NCI-H748 treated with DMSO at 0.1 percent for 48 hours (cell line): Measurements from ENCODE around the gene EEIG1.

Experiments
- DNase-seq: peaks from one replicate; lab custom pipeline; 2025; lab: John Stamatoyannopoulos, UW

Gene EEIG1

DNA sequence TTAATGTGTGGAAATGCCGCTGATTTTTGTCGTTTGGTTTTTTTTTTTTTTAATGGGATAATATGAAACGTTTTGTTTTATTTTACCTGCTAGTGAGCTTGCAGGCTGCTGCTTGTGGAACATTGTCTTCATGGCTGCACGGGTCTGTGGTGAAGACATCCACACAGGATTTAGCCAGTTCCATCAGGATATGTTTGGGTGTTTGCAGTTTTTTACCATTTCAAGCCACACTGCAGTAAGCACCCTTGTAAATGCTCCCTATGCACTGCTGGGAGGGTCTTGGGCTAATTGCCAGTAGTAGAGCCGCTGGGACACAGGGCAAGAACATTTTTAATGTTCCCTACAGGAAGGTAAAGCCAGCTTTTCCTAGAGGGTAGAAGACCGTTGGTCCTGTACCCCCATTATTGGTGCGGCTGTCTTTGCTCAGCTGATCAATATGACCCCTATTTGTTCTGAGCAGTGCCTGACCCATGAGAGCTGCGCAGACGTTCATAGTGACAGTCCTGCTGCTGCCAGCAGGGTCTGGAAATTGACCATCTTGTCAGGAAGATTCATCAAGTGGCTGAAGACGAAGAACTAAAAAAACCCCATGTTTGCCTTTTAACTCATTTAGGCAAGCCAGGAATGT lies 20.5 kb upstream of the EEIG1 start:
- no peak for DNase-seq

DNA sequence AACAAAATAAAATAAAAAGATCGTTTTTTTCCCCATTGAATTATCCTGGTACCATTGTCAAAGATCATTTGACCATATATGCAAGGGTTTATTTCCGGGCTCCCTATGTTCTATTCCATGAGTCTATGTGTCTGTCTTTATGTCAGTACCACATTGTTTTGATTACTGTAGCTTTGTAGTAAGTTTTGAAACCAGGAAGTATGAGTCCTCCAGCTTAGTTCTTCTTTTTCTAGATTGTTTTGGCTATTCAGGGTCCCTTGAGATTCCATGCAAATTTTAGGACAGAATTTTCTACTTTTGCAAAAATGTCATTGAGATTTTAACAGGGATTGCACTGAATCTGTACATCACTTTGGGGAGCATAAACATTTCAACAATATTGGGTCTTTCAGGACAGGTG lies 18.7 kb upstream of the EEIG1 start:
- no peak for DNase-seq

DNA sequence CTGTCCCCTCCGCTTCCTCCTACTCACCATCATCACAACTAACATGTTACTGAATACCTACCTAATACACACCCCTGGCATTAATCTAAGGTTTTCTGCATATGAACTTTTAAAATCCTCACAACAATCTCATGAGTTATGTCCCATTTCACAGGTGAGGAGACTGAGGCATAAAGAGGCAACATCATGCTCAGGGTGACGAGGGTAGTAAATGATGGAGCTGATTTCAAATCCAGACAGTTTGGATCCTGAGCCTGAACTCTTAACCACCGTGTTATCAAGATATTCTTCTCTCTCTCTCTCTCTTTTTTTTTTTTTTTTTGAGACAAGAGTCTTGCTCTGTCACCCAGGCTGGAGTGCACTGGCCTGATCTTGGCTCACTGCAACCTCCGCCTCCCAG lies 12.9 kb upstream of the EEIG1 start:
- no peak for DNase-seq

DNA sequence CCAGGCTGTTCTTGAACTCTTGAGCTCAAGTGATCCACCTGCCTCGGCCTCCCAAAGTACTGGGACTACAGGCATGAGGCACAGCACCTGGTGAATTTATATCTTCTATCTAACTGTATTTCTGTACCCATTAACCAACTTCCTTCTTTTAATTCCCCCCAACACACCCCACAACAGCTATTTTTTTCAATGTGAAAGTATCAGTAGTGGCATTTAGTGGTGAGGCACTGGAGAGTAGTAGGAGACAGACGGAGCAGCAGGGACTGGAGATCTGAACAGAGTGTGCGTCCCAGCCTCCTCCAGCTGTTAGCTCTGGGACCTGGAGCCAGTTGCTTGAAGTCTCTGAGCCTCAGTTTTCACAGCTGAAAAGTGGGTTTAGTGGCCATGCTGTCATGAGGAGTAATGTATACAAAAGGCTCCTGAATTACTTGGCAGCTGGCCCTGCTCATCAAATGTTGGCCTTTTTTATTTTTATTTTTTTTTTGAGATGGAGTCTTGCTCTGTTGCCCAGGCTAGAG lies 11.0 kb upstream of the EEIG1 start:
- DNase-seq, result no peak

DNA sequence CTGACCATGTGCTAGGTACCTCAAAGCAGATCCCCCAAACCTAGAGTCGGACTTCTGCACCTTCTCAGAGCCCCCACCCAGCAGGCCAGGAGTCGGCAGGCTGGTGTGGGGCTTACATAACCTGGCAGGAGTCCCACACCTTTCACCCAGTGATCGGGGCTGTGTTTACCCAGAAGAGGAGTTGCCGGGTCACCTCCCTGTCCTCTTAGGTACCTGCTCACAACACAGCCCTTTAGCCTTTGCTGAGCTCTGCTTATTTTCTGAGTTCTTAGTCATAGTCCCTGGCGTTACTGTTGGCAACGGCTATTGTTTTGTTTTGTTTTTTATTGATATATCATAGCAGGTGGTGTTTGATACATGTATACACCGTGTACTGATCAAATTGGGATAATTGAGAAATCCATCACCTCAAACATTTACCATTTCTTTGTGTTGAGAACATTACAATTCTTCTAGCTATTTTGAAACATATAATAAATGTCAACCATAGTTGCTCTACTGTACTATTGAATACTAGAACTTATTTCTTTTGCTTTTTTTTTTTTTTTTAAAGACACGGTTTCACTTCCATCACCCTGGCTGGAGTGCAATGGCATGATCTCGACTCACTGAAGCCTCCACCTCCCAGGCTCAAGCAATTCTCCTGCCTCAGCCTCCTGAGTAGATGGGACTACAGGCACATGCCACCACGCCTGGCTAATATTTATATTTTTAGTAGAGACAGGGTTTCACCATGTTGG lies 10.4 kb upstream of the EEIG1 start:
- DNase-seq, result peak; percentile 91

DNA sequence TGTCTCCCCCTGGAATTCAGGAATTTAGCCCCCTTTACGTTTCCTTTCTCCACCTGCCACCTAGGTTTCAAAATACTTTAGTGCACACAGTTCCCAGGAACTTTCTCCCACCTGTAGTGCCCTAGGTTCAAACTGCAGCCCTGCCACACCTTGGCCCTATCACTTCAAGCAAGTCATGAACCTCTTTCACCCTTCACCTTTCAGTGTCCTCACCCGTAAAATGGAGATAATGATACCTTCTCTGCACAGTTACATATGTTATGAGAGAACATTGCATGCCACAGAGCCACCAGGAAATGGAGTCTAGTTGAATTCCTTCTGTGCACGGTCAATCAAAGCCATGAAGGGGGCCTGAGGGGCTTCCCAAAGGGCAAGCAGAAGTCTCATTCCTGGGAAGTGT lies 9.8 kb upstream of the EEIG1 start:
- DNase-seq, result no peak

DNA sequence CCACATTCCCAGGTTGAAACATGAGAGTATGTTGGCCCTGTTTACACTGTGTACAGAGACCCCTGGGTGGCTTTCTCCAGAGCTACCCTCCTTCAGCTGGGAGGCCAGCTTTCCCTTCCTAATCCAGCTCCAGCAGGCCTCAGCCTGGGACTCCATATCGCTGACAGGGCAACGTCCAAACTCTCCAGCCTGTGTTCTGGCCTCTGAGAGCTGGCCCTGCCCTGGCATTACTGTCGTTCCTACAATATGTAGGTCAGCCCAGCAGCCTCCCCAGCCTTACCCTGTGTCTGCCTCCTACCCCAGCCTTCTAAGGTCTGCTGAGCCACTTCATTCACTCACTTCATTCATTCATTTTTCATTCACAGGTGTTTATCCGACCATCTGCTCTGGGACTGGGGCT lies 8.3 kb upstream of the EEIG1 start:
- no peak for DNase-seq

DNA sequence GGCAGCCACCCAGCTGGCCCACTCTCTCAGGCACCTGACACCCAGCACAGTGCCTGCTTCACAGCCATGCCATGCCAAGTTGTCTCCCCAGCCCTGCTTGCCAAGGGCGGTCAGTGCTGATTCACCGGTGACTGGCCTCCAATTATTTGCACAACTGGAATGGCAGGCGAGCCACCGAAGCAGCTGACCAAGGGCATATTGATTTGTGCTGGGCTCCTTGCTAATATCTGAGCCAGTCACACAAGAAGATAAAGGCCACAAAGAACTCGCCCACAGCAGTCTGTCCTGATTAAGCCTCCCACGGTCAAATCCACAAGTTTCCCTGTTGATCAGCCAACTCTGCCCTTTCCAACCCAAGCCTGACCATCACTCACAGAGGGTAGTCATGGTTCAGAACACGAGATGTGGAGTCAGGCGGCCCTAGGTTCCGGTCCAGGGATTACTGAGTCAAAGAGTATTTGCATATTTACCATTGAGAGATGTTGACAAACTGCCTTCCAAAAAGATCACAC lies 6.4 kb upstream of the EEIG1 start:
- DNase-seq, result no peak

DNA sequence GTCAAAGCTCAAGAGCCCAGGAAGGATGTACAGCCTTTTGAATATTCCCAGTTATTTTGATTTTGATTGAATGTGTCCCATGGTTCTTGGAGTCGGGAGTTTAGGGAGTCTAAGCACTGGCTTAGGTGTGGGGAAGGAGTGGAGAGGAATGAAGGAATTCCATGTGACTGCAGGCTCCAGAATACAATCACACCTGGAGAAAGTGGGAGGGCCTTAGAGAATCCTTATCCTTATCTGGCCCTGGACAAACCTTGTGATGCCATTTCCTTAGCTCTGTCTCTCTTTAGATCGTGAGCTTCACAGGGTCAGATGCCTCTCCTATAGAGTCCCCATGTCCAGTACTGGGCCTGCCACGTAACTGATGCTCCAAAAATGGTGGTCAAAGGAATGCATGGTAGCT lies 4.2 kb upstream of the EEIG1 start:
- DNase-seq, result no peak

DNA sequence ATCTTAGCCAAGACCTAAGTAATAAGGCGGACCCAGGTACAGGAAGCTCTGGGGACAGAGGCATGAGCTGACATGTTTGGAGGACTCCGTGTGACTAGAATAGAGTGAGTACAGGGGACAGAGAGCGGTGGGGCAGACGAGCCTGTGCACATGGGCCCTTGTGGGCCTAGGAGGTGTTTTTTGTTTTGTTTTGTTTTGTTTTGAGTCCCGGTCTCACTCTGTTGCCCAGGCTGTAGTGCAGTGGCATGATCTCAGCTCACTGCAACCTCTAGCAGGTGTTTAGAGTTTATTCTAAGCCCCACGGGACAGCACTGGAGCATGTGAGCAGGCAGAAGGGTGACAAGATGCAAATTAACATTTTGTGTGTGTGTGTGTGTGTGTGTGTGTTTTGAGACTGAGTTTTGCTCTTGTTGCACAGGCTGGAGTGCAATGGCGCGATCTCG lies 3.1 kb upstream of the EEIG1 start:
- no peak for DNase-seq

DNA sequence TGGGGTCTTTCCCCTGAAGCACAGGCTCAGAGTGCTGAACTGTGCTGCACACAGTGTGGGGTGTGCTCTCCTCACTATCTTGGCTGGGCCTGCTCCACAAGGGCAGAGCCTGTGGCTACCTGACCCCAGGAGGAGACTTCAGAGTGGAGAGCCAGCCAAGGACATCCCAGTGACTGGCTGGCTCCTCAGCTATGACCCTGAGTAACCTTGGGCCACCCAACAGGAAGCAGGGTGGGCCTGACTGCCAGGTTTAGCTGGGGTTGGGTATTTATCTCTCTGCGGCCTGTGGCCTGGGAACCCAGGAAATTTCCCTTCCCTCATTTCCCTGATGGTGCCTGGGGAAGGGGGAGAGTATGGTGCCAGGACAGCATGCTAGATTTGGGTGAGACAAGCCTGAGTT lies 2.1 kb upstream of the EEIG1 start:
- DNase-seq, result no peak

DNA sequence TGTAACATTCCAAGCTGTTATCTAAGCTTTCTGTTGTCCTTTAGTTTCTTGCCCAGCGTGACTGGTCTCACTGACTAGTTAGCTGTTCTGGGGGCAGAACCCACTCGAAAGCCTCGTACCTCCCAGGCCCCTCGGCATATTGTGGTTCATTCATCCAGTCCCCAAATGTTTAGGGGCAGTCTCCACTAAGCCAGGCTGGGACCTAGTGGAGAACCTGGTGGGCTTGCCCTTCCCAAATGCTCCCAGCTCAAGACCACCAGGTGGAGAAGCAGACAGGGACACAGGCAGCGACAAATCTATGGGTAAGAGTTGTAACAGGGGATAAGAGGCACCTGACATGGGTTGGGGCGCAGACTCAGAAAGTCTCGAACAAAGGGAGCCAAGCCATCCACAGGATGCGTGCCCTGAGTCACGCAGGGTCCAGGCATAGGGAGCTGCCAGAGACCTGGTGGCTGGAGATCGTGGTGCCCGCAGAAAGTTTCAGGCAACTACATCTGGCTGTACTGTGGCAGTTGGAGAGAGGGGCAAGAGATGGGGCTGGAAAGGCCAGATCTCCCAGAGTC lies 851 bp upstream of the EEIG1 start:
- no peak for DNase-seq

DNA sequence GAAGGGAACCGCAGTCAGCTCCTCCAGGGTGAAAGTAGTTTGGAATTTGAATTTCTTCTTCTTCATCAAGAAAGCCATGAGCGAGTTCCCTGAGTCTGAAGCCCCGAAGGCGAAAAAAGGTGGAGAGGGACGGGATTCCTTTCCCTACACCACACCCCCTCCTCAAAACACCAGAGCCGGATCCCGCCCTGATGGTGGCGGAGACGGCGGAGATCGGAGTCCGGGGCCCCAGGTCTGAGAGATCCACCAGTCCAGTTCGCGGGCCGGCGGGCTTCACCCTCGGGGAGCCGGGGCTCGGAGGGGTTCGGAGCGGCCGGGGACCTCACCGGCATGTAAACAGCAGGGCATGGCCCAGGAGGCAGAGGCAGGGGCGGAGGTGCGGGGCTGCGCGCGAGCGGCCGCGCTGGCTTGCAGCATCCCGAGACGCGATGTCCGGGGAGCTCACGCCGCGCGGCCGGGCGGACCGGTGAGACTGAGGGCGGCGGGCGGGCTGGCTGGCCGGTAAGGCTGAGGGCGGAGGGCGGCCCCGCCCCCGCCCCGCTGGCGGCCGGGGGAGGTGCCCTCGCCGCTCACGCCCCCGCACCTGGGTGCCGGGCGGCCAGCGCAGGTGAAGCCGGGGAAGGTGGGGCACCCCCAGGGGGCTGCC lies 606 bp downstream of the EEIG1 start:
- peak; percentile 56 for DNase-seq

DNA sequence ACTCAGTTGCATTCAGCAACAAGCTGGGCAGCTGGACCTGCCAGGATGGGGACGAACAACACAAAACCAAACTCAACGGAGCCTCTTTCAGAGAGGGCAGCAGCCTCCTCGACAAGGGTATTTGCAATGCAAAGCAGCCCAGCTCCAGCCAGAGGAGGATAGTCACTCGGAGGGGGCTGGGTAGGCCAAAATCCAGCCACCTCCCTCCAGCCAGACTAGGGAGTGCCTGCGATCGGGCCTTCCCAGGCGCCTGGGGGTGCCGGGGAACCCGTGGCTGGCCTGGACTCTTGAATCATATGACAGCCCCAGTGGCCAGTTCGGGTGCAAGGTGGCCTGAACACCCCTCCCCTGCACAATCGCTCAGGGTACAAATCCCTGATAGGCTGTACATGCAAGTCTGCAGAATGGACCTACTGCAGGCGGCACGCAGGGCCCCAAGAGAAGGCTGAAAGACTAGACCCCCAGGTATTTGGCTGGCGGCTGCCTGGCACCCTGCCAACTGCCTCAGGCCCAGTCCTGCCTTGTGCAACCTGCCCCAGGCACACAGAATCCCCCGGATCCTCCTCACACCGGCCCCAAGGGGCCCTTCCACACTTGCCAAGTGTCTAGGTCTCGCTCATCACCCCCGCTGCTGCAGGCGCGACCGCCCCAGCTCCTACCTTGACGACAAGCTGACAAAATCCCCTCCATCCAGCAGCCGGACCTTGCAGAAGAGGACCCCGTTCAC lies 1.3 kb downstream of the EEIG1 start:
- peak; percentile 56 for DNase-seq

DNA sequence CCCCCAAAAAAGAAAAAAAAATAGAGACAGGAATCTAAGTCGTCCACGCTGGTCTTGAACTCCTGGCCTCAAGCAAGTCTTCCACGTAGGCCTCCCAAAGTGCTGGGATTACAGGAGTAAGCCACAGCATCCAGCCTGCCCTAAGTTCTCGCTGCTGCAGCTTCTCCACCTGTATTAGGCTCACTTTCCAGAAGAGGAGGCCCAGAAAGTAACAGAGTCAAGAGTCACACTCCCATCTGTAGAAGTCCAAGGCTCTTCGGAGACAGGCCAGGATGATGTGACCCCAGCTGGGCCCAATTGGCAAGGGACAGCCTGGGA lies 1.8 kb downstream of the EEIG1 start:
- DNase-seq, result no peak

DNA sequence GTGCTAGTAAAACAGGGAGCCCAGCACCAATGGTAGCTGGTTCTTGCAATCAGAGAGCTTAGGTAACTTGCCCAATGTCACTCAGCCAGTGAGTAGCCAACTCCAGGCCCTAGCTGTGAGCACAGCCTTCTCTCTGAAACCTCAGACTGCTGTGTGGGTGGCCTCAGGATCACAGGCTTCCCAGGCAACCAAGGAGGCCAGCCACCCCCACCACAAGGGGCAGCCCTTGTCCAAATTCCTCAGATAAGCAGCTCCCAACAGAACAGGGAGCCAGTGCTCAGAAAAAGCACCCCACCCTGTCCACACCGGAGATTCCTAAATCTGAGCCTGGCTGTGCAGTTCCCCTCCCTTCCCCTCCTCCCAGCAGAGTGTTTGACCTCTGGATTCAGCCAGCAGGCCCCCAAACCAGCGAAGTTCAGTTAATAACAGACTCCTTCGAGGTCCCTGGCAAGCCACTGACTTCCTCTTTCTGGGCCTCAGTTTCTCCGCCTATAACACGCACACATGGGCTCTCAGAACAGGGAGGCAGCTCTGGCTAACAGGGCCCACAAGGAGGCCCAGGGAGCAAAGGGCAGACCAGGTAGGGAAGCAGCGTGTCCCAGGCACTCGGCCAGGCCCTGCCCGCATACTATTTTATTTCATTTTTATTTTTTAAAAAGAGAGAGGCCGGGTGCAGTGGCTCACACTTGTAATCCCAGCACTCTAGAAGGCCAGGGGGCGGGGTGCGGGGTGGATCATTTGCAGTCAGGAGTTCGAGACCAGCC lies 2.7 kb downstream of the EEIG1 start:
- DNase-seq, result no peak

DNA sequence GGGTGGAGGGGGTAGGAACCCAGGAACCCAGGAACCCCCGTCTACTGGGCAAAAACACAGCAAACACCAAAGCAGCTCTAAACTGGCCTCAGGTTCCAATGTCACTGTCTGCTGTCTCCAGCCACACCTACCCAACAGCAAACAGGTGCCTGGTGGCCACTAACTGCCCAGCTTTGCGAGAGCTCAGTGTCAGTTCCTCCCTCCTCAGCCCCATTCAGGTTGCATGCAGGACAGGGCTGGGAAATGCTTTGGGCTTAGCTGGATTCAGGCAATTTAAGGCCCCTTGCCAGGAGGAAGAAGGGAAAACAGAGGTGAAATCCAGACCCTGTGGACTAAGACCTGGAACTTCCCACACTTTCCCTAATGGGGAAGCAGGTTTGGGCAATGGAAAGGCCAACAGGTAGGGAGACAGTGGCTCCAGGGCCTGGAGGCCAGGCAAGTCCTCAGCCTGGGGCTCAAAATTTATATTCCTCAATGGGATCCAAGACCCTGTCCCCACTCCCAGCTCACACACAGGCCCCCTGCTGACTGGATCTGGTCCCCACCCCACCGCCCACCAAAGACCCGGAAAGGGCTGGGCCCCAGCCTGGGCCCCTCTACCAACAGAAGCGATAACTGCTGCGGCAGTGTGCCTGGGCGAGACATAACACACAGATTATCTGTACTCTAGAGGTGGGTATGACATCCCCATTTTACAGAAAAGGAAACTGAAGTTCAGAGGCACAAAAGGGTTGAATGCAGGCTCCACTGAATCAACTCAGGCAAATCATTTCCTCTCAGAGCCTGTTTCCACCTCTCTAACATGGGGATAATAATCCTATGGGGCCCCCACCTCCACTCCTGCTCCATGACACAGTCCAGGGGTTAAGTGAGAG lies 3.5 kb downstream of the EEIG1 start:
- DNase-seq, result no peak

DNA sequence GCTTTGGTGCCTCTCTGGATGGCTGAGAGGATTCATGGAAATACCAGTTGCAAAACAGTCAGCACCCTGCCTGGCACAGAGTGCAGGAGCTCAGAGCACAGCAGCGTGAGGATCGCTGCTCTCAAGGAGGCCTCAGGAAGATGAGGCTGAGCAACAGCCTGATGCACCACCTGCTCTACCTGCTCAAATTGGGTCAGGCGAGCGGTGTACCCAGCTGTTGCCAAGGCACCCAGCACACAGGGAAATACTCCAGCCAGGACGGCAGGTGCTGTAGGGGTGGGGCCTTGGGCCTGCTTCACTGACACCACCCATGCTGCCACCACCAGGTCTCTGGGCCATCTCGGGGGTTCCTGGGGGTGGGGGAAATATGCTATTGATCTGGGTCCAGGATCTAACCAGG lies 4.3 kb downstream of the EEIG1 start:
- DNase-seq, result peak; percentile 60

DNA sequence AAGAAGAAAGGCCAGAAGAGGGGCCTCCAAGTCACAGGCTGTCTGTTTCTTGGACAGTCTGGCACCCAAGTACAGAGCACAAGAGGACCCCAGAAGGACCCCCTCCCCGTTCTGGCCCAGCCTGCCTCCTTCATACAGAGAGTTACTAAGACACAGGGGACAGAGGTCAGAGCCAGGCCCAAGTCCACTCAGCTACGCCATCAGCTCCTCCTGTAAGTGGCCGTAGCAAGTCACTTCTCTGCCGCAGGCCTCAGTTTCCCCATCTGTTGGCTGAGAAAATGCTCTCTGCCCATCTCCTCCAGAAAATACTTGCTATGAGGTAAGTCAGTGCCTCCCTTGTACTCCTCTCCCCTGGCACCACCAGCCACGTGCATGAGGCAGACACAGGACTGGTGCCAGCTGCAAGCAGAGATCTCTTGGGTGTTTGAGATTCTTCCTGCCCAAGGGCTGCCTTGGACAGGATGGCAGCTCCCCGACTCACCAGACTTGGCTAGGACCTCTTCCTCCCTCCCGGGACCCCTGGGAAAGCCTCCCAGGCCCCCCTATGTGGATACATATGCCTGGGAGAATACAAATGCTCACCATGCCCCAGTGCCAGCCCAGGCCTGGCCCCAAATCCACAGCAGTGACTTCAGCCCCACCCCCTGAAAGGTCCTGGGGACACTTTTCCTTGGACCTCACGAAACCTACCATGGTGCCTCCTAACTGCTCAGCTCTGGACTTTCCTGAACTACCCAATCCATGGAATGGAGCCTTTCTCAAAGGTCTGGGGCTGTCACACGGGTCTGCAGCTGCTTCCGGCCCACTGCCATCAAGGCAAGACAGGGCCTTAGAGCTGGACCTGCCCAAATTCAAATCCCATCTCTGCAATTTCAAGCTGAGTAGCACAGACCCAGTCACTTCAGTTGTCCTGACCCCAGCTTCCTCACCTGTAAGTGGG lies 5.1 kb downstream of the EEIG1 start:
- no peak for DNase-seq
